ENCODE data around the gene GTF2H4.
A peak's percentile ranks its signal among the peaks of the same experiment; 100 is the strongest.
"Not testable (repeated sequence)": the region's sequence is repeated elsewhere in the genome, so short reads cannot be mapped to it uniquely, and the experiment has no call there.

The GTF2H4 gene

DNA sequence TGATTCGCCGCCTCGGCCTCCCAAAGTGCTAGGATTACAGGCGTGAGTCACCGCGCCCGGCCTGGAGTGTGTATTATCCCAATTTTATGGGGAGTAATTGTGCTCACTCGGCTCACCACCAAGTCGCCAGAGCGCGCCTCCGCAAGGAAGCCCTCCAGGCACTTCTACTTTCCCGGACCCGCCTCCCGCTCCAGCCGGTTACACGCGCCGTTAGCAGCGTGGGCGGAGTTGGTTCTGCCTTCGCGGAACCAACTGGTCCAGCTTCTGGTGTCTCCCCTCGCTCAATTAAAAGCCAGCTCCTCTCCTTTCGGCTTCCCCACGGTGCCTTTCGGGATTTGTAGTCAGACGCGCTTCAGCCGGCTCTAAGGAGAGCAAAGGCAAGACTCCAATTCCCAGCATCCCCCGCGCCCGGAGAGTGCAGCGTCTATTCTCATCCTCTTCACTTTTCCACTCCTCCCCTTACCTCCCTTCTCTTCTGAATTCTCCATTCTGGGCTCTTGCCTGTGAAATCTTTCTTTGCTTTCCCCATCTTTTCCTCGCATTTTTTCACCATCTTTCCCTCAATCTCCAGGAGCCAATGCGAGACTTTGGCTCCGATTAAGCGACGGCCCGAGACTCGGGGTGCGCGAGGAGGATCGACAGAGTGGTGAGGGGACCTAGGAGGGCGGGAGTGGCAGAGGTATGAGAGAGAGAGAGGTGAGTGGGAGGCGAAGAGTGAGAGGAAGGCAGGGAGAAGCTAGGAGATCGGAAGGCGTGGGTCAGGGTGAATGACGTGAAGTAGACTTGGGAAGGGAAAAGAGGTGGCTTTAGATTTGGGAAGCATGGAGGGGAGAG lies at the start of gene GTF2H4:
Gene GTF2H4, plus strand, starts transcription at position 450 of the 834 bp plus-strand sequence.
- DNase-seq: peak; percentile 97 to 98

DNA sequence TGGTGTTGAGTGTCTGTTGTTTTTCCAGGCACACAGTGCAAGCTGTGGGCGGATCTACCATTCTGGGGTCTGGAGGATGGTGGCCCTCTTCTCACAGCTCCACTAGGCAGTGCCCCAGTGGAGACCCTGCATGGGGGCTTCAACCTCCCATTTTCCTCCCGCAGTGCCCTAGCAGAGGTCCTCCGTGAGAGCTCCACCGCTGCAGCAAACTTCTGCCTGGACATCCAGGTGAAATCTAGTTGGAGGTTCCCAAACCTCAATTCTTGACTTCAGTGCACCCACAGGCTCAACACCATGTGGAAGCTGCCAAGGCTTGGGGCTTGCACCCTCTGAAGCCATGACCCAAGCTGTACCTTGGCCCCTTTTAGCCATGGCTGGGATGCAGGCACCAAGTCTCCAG lies 48.3 kb upstream of the GTF2H4 start:
- not testable (repeated sequence) for DNase-seq

GRCh38 chr6:30861257-30862048 lies 46.6 kb upstream of the GTF2H4 start:
- DNase-seq: no peak

DNA sequence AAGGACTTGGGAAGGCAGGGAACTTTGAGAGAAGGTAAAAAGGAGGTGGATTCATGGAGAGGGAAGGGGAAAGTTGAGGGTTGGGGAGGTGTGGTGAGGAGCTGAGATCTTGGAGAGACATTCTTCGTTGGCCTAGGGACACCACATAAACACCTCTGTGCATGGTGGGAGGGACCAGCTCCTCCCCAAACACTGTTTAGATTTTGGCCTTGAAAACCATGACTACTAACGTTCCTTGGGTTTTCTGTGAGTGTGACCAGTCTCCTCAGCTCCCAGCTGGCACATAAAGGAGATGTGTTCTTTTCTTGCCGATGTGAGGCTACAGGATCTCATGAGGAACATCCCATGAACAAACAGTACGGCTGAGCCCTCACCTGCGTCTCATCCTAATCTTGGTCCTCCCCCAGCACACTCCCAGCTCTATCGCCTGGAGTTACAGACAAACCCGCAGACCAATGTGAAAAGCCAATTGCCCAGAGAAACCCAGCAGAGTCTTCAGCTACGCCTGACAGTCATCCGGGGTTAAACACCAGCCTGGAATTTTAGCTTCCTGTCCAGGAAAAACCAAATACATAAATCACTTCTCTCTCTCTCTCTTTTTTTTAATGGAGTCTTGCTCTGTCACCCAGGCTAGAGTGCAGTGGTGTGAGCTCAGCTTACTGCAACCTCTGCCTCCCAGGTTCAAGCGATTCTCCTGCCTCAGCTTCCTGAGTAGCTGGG lies 45.7 kb upstream of the GTF2H4 start:
- no peak for DNase-seq

DNA sequence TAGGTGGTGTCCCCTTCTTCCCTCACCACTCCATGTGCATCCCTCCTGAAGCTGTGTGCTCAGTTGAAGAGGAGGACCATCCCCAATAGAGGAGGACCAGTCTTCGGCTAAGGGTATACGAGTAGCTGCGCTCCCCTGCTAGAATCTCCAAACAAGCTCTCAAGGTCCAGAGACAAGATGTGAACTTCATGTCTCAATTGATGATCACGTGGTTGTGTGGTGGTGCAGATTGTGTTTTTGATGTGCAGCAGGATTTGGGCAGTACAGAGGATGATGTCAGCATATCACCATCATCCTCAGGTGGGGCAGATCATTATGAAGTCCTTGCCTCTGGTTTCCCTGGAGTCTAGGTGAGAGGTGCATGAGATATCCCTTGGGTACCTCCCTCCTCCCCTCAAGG lies 43.7 kb upstream of the GTF2H4 start:
- DNase-seq: no peak

DNA sequence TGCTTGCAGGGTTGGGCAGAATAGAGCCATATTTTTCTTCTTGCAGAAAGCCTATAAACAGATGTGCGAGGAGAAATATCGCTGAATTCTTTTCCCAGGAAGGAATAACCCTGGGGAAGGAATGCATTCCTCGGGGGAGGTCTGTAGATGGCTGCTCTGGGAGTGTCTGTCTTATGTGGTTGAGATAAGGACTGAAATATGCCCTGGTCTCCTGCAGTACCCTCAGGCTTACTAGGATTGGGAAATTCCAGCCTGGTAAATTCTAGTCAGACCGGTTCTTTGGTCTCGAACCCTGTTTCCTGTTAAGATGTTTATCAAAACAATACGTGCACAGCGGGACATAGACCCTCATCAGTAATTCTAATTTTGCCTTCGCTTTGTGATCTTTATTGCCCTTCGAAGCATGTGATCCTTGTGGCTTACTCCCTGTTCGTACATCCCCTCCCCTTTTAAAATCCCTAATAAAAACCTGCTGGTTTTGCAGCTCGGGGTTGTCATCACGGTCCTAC lies 38.7 kb upstream of the GTF2H4 start:
- not testable (repeated sequence) for DNase-seq

- DNase-seq: no peak
These were observed 37.5 kb upstream of the GTF2H4 start for GRCh38 chr6:30870546-30870945.

DNA sequence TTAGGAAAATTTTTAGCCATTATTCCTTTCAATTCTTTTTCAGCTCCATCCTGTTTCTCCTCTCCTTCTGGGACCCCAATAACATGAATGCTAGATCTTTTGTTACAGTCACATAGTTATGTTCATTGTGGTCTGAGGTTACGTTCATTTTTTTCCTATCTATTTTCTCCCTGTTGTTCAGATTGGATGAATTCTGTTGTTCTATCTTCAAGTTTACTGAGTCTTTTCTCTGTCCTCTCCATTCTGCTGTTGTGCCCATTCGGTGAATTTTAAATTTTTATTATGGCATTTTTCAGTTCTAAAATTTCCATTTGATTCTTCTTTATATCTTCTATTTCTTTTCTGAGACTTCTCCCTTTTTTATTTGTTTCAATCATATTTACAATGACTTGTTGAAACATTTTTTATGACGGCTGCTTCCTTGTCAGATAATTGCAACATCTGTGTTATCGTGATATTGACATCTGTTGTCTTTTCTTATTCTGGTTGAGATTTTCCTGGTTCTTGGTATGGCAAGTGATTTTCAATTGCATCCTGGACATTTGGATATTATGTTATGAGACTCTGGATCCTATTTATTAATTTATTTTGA lies 36.3 kb upstream of the GTF2H4 start:
- DNase-seq: no peak

GRCh38 chr6:30873137-30873640 lies 34.8 kb upstream of the GTF2H4 start:
- no peak for DNase-seq

DNA sequence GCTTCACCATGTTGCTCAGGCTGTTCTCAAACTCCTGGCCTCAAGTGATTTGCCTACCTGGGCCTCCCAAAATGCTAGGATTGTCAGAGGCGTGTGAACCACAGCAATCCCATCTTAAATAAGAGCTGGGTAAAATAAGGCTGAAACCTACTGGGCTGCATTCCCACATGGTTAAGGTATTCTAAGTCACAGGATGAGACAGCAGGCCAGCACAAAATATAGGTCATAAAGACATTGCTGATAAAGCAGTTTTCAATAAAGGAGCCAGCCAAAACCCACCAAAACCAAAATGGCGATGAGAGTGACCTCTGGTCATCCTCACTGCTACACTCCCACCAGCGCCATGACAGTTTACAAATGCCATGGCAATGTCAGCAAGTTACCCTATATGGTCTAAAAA lies 34.2 kb upstream of the GTF2H4 start:
- not testable (repeated sequence) for DNase-seq

GRCh38 chr6:30875244-30876038 lies 32.6 kb upstream of the GTF2H4 start:
- DNase-seq: peak in 1 of 2 experiments; percentile 37

DNA sequence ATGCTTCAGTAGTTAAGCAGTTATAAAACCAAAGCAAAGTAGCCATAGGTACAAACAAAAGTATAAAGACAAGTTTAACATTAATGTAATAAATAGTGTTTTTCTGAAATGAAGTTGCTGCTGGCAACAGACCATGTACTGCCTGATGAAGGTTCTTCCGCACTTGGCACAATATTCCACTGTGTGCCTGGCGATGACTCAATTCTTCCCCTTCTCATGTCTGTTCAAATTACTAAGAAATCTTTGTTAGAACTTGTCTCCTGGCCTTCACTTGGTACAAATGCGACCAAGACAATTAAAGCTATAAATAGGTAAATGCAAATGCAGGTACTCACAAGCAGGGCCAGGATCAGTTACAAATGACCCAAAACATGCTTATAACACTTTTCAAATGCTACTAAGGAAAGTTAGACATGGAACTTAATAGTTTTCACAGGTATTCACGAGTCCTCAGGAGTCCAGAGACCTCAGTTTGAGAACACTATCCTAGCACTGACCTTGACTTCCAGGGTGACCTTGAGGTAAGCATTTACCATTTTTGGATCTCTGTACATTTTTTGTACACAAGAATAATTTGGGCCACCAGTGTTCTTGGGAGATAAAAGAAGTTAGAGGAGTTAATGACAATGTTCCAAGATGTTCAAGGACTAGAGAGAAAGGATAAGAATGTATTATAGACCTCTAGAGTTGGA lies 31.8 kb upstream of the GTF2H4 start:
- DNase-seq: peak; percentile 34 to 74

- DNase-seq: peak; percentile 86 to 87
These were observed 30.4 kb upstream of the GTF2H4 start for GRCh38 chr6:30877419-30878262.

DNA sequence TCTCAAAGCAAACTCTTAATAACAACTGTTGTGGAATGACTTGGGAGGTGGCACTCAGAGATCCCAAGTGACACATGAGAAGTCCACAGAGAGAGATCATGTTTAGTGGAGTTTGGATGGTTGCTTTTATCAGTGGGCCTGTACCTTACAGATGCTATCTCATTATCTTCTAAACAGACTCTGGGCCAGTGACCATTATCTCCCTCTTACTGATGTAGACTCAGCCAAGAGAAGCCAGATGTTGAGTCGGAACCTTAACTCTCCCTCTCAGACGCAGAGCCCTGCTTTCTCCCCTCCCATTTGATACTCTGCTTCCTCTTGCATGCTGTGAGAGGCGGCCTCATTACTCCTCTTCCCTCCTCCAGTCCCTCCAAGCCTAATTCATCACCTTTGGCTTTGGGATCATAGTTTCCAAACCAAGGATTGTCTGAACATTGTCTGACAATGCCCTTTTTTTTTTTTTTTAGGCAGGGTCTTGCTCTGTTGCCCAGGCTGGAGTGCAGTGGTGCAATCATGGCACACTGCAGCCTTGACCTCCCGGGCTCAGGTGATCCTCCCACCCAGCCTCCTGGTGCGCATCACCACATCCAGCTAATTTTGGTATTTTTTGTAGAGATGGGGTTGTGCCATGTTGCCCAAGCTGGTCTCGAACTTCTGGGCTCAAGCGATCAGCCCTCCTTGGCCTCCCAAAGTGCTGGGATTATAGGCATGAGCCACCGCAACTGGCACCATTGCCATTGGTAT lies 28.2 kb upstream of the GTF2H4 start:
- DNase-seq: no peak

DNA sequence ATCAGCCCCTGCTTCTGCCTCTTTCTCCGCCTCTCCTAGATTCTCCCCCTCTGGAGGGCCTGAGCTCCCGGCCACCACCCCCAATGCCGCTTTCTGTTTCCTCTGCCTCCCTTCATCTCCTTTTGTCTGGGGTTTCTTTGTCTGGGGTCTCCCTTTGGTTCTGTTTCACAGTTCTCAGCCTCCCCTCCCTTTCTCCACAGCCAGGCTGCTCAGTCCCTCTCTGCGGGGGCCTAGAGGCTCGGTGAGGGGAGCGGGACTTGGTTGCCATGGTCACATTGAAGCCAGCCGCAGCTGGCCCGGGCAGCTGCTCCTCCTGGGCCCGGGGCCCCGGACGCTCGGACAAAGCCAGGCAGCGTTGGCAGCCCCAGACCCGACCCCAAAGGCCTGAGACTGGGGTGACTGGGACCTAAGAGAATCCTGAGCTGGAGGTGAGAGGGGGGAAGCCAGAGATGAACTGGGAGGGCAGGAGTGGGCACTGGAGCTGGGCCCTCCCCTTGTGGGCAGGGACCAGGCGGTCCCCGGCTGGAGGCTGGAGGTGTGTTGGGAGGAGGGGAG lies 27.2 kb upstream of the GTF2H4 start:
- no peak for DNase-seq

GRCh38 chr6:30881392-30882203 lies 26.4 kb upstream of the GTF2H4 start:
- no peak for DNase-seq

DNA sequence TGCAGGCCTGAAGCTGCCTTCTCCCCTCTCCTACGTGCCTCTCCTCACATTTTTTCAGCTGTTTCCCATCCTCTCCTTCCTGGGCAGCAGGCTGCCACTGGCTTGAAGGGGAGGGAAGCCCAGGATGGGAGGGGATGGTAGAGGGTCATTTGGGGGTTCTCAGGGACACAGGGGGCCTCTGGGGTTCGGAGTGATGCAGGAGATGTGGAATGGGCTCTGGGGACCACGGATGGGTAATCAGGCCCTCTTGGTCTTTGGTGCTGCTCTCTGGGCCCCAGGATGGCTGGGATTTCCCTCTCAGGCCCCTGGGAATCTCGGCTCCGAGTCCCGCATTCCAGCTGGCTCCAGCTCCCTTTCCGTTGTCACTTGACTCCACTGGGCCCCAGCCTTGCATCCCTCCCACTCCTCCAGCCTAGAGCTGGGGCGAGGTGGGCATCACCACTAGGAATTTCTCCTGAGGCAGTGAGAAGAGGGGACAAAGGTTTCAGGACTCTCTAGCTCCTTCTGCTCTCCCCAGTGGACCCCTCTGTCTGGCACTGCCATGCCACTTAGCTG lies 25.7 kb upstream of the GTF2H4 start:
- DNase-seq: no peak

Measured in NCI-H446 (cell line).